CD1c-positive myeloid dendritic cell (primary cell): ENCODE data around the gene PPP1CC.
A peak's percentile ranks its signal among the peaks of the same experiment; 100 is the strongest.
"Not testable (repeated sequence)": the region's sequence is repeated elsewhere in the genome, so short reads cannot be mapped to it uniquely, and the experiment has no call there.

Source experiments
- DNase-seq: peaks from one replicate; pipeline ENCODE4 v3.0.0-alpha.2; 2016; ENCODE audit errors: extremely low spot score

PPP1CC gene

GRCh38 chr12:110742718-110743570 lies at the start of gene PPP1CC:
PPP1CC (minus strand) TSS chr12:110742891; CDS start chr12:110742707, 184 bp downstream.
- peak; percentile 97 for DNase-seq

DNA sequence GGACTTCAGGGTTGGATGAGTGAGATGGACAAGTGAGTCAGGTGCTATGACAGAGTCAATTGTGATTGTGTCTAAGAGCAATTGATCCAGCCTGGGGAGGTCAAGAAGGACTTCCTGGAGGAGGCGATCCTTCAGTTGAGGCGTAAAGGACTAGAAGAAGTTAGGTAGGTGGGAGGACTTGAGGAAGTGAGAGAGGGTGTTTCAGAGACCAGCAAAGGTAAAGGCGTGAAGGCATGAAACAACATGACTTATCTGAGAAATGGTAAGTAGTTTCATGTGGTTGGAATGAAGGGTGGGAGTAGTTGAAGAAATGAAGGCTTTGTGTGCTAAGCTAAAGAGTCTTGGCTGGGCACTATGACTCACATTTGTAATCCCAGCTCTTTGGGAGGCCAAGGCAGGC lies 48.9 kb upstream of the PPP1CC start:
- DNase-seq = no peak

GRCh38 chr12:110790301-110790700 lies 47.6 kb upstream of the PPP1CC start:
- no peak for DNase-seq

DNA sequence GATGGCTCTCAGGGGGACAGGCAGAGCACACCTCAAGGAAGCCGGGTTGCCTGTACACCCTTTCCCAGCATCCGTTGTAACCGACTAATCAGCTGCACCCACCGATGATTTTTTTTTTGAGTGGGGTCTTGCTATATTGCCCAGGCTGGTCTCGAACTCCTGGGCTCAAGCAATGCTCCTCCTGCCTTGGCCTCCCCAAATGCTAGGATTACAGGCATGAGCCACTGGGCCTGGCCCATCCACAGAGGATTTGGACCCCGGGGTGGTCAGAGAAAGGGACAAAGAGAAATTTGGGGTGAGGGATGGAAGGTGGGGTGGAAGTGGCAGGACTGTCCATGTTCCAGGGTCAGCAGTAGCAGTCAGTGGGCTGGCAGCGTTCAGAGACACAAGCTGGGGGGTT lies 43.3 kb upstream of the PPP1CC start:
- DNase-seq = no peak

- no peak for DNase-seq
Observed at GRCh38 chr12:110785240-110785639, 42.5 kb upstream of the PPP1CC start.

- no peak for DNase-seq
Observed at GRCh38 chr12:110782922-110783321, 40.2 kb upstream of the PPP1CC start.

DNA sequence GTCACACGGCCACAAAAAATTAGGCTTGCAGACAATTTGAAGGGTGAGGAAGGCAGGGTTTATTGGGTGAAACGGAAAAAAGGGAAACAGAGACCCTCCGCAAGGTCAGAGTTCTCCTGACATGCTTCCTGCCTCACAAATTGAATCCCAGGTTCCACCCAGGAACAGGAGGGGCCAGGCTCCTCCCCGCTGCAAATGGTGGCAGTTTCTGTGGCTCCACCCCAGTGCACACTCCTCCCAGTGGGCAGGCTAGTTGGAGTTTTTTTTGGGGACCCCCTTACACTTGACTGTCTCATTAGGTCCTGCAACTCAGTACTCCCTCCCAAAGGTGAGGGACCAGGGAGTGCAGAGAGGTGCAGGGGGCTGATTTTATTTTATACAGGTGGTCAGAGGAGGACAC lies 39.4 kb upstream of the PPP1CC start:
- no peak for DNase-seq

- no peak for DNase-seq
Observed at GRCh38 chr12:110780448-110780847, 37.8 kb upstream of the PPP1CC start.

DNA sequence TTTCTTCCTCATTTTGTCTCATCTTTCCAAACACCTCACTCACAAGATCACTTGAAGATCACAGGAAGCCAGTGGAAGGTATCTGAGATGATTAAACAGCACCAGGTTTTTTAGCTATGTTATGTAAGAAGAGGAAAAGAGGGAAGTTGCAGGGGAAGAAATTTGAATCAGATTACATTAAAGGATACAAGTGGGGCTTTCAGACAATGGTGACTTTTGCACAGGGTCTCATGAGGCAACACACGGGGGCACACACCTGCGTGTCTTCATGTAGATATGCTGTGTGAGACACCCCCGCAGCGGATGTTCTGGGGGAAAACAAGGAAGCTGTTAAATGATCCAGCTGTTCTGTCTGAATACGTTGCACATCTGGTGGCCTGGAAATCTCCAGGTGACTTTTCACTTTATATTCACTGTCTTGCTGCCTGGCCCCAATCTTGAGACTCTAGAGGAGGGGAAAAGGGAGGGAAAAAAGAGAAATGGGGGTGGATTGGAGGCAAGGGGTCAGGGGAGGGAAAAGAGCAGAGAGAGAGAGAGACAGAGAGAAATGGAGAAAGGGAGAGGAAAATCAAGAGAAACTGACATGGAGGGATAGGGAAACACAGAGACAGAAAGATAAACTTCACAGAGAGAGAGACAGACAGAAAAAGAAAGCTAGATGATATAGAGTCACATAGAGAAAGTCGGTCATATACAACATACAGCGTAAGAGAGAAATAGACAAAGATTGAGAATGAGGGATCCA lies 36.3 kb upstream of the PPP1CC start:
- no peak for DNase-seq

- no peak for DNase-seq
Observed at GRCh38 chr12:110776410-110776809, 33.7 kb upstream of the PPP1CC start.

DNA sequence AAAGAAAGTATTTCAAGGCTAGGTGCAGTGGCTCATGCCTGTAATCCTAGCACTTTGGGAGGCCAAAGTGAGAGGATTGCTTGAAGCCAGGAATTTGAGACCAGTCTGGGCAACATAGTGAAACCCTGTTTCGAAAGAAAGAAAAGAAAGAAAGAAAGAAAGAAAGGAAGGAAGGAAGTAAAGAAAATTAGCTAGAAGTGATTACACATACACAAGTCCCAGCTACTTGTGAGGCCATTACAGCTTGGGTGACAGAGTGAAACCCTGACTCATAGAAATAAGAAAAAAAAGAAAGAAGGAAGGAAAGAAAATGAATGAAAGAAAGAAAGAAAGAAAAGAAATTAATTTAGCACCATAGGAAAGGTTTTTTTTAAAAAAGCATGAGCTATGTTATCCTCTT lies 33.3 kb upstream of the PPP1CC start:
- DNase-seq = no peak

DNA sequence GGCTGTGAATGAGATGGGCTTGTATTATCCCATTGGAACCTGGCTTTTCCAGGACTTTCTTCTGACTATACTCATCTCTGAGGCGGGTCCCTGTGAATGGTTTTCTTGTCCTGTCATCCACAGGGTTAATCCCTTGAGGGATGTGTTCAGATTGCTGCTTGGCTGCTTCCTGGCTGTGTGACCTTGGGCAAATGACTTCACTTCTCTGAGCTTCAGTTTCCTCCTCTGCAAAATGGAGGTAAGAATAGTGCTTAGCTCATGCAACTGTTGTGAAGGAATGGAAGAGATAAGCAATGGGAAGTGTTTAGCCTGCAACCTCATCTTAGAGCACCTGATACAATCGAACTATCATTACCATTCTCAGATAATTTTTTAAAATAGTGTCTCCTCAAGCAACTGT lies 32.1 kb upstream of the PPP1CC start:
- no peak for DNase-seq

GRCh38 chr12:110768960-110769359 lies 26.3 kb upstream of the PPP1CC start:
- no peak for DNase-seq

- DNase-seq = no peak
Observed at GRCh38 chr12:110767863-110768262, 25.2 kb upstream of the PPP1CC start.

GRCh38 chr12:110766311-110767154 lies 23.8 kb upstream of the PPP1CC start:
- no peak for DNase-seq

- DNase-seq = not testable (repeated sequence)
Observed at GRCh38 chr12:110765572-110765971, 22.9 kb upstream of the PPP1CC start.

GRCh38 chr12:110765111-110765510 lies 22.4 kb upstream of the PPP1CC start:
- no peak for DNase-seq

DNA sequence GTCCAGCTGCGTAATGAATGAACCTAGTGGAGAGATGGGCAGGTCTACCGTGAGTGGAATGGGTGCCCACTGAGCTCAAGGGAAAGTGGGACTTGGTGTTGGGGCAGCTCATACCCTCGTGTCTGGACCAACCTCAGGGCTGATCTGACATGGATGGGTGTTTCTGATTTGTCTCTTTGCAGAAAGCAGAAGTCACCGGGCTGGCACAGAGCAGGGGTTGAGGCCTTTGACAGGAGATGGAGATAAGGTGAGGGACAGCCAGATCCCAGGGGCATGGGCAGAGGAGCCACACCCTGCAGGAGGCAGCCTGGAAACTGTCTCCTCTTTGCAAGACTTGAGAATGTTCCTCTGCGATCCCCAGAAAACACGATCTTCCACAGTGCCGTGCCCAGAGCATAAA lies 20.9 kb upstream of the PPP1CC start:
- no peak for DNase-seq

DNA sequence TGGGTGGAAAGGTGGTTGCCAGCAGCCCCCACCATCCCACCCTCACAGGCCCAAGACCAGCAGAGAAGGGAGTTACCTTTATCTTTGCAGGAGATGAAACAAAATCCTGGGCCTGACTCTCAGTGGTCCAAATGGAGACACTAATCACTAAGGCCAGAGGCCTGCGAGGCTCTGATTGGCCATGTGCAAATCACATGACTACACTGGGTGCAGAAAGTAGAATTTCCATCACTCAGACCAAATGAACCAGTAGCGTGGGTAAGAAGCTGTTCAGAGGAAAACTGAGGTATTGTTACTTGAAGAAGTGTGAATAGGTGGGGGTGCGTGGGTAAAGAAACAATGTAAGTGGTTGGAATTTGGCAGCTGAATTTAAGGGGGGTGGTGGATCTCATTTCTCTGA lies 20.2 kb upstream of the PPP1CC start:
- no peak for DNase-seq

DNA sequence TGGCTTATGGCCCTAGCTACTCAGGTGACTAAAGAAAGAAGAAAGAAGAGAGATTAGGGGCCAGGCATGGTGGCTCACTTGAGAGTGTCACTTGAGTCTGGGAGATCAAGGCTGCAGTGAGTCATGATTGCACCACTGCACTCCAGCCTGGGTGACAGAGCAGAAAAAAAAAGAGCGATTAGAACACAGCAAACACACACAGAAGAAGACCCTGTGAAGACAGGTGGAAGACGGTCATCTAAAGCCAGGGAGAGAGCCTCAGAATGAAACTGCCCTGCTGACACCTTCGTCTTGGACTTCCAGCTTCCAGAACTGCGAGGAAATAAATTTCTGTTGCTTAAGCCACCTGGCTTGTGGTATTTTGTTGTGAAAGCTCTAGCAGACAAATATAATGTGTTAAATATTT lies 17.5 kb upstream of the PPP1CC start:
- DNase-seq = no peak

DNA sequence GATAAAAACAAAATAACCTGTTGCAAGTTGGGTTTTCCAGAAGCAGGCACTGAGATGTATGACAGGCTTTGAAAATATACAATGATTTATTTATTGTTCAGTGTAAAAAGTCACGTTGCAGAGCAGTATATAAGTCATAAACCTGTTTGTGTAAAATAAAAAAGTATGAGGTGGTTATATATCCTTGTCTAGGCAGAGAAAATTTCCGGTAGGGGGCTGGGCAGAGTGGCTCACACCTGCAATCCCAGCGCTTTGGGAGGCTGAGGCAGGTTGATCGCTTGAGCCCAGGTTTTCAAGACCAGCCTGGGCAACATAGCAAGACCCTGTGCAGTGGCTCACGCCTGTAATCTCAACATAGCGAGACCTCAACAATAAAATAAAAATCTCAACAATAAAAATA lies 16.2 kb upstream of the PPP1CC start:
- DNase-seq = no peak

DNA sequence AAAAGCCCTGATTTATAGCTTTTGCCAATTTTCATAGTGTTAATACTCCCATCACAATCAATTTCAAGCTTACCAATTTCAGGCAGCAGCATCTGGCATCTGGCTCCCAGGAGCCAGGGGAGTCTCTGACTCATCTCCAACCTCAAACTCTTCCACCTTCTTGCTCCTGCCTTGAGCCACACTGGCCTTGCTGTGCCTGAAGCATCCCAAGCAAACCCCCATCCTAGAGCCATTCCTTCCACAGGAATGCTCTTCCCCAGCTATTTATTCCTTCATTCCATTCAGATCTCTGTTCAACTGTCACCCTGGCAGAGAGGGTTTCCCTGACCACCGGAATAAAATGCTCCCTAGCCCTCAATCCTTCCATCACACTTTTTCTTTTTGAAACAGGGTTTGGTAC lies 13.9 kb upstream of the PPP1CC start:
- no peak for DNase-seq
